Chondrocyte (in vitro differentiated cells): ENCODE measurements around the gene KLF9. TPM values are rescaled to one million over a fixed set of nuclear protein-coding genes. Genes with fewer than 3 reads are reported as not detected.

ENCODE experiments used
- DNase-seq: peaks from one replicate; pipeline ENCODE4 v3.0.0; 2021; ENCODE audit warnings: mixed read lengths, low spot score
- H3K27ac Mint-ChIP-seq: one replicate; pipeline ENCODE4 v1.8.0; 2021; ENCODE audit warnings: mild to moderate bottlenecking, moderate library complexity, mixed read lengths; ENCODE audit not compliant: unreplicated experiment
- H3K27me3 Mint-ChIP-seq: 2 replicates; pipeline ENCODE4 v1.8.0; 2021; ENCODE audit warnings: low read depth, mixed read lengths
- H3K36me3 Mint-ChIP-seq: 2 replicates; pipeline ENCODE4 v1.8.0; 2021; ENCODE audit warnings: low read depth, mixed read lengths
- H3K4me1 Mint-ChIP-seq: 2 replicates; pipeline ENCODE4 v1.8.0; 2021; ENCODE audit warnings: low read depth, mild to moderate bottlenecking, mixed read lengths
- H3K4me3 Mint-ChIP-seq: one replicate; pipeline ENCODE4 v1.8.0; 2021; ENCODE audit warnings: mild to moderate bottlenecking, moderate library complexity, mixed read lengths; ENCODE audit not compliant: unreplicated experiment
- H3K9me3 Mint-ChIP-seq: 2 replicates; pipeline ENCODE4 v1.8.0; 2021; ENCODE audit warnings: low read depth, mixed read lengths
- total RNA-seq: library from RNA; stranded (reverse); gene quantifications from 3 replicates; pipeline ENCODE4 v1.2.1, GENCODE V29; 2021
- TF ChIP-seq, protein P1 (sequence below): fragments of 200-600 bp; sonication (generic); IDR thresholded peaks from 2 replicates; pipeline ENCODE4 v1.5.0; 2021; ENCODE audit warnings: antibody characterized with exemption, mild to moderate bottlenecking, moderate library complexity

The KLF9 gene
- total RNA-seq, 1 donor from 2014 or later: 31.0 TPM

DNA sequence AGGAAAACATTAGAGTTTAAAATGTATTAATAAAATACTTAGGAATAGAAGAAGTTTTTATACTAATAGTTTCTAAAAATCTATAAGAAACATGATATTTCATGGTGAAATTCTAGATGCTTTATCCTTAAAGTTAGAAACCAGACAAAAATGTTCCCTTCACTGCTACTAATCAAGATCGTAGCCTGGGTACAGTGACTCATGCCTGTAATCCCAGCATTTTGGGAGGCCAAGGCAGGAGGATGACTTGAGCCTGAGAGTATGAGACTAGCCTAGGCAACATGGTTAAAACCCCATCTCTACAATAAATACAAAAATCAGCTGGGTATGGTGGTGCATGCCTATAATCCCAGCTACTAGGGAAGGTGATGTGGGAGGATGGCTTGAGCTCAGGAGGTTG is 30.4 kb upstream of the KLF9 start:
- peaks cover 5% of the 10 kb centered on the region for H3K9me3 Mint-ChIP-seq
- H3K27me3 Mint-ChIP-seq: peaks cover 2% of the 10 kb centered on the region
- H3K4me3 Mint-ChIP-seq: no peak overlapping the region
- no peak overlapping the region for H3K27ac Mint-ChIP-seq
- no peak for DNase-seq
- H3K4me1 Mint-ChIP-seq: peaks cover 14% of the 10 kb centered on the region
- H3K36me3 Mint-ChIP-seq: no peaks in the 10 kb centered on the region
- TF ChIP-seq, protein P1, sequence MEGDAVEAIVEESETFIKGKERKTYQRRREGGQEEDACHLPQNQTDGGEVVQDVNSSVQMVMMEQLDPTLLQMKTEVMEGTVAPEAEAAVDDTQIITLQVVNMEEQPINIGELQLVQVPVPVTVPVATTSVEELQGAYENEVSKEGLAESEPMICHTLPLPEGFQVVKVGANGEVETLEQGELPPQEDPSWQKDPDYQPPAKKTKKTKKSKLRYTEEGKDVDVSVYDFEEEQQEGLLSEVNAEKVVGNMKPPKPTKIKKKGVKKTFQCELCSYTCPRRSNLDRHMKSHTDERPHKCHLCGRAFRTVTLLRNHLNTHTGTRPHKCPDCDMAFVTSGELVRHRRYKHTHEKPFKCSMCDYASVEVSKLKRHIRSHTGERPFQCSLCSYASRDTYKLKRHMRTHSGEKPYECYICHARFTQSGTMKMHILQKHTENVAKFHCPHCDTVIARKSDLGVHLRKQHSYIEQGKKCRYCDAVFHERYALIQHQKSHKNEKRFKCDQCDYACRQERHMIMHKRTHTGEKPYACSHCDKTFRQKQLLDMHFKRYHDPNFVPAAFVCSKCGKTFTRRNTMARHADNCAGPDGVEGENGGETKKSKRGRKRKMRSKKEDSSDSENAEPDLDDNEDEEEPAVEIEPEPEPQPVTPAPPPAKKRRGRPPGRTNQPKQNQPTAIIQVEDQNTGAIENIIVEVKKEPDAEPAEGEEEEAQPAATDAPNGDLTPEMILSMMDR: no peak

DNA sequence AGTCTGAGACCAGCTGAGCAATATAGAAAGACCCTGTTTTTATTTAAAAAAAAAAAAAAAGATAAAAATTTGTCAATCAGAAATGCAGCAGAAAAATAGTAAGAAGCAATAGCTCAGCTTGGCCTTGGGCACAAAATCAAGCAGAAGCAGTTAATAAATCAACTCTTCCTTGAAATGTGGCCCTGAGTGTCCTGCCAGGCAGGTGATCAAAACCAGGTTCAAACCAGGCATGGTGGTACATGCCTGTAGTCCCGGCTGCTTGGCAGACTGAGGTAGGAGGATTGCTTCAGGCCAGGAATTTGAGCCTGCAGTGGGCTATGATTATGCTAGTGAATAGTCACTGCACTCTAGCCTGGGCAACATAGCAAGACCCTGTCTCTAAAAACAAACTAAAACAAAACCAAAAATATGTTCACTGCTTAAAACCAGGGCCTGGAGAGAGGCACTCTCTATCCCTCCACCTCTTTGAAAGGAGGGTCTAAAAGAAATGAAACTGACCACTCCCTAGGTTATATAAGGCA is 27.9 kb upstream of the KLF9 start:
- DNase-seq: no peak
- no peak overlapping the region for H3K4me3 Mint-ChIP-seq
- H3K36me3 Mint-ChIP-seq: no peaks in the 10 kb centered on the region
- H3K4me1 Mint-ChIP-seq: peaks cover 34% of the 10 kb centered on the region
- TF ChIP-seq, protein P1: no peak
- H3K27me3 Mint-ChIP-seq: no peaks in the 10 kb centered on the region
- H3K9me3 Mint-ChIP-seq: no peaks in the 10 kb centered on the region
- no peak overlapping the region for H3K27ac Mint-ChIP-seq

- Mint-ChIP-seq H3K4me1 (peaks cover 40% of the 10 kb centered on the region), H3K27me3 (no peaks in the 10 kb centered on the region), H3K4me3 (no peak overlapping the region), H3K9me3 (no peaks in the 10 kb centered on the region), H3K27ac (no peak overlapping the region), H3K36me3 (no peaks in the 10 kb centered on the region)
- DNase-seq: no peak
- TF ChIP-seq, protein P1: no peak
These were observed 27.2 kb upstream of the KLF9 start for GRCh38 chr9:70441622-70442021.

DNA sequence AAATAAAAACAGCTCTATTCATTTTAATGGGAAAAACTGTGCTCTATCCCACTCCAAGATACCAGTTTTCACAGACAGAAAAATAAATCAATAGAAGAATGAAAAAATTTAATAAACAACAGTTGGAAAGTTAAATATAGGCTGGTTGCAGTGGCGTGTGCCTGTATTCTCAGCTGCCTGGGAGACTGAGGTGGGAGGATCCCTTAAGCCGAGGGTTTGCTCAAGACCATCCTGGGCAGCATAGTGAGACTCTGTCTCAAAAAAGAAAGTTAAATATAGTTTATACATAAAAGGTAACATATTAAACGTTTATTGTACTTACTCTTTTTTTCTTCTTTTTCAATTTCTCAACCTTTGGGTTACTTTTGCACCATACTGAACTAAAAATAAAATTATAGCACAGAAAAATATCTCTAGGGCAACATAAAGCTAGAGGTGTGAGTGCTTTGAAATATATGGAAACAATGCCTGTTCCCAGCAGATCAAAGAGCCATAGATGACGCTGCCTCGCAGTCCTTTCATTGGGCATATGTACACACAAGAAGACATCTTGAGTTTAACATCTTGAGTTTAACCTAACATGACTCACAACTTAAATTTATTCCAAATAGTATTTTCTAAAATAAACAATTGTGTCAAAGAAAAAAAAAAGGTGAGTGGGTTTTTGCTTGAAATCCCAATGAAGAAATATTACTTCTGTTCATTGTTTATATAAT is 25.7 kb upstream of the KLF9 start:
- H3K36me3 Mint-ChIP-seq: no peaks in the 10 kb centered on the region
- no peak overlapping the region for H3K4me3 Mint-ChIP-seq
- no peak for DNase-seq
- peaks cover 52% of the 10 kb centered on the region for H3K4me1 Mint-ChIP-seq
- H3K27ac Mint-ChIP-seq: peak overlapping the region; percentile 53
- no peaks in the 10 kb centered on the region for H3K9me3 Mint-ChIP-seq
- H3K27me3 Mint-ChIP-seq: no peaks in the 10 kb centered on the region
- TF ChIP-seq, protein P1: no peak

DNA sequence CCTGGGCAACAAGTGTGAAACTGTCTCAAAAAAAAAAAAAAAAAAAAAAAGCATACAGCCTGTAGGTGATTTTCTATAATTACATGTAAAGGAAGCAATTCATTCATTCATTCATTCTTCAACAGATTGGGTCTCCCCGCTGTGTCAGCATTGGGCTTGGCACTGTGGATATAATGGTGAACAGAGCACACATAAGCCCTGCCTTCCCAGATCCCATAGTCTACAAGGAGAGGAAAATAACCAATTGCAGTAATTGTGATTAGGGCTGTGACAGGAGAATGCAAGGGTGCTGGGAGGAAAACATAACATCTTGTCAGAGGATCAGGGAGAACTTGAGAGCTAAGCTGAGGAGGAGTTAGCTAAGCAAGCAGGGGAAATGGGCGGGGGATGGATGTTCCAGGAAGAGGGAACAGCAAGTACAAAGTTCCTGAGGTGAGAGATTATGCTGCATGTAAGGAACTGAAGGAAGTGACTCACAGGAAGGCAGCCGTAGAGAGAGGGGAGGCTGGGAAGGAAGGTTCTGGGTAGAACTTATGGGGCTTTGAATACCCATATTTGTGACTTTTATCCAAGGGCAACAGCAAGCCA is 24.0 kb upstream of the KLF9 start:
- Mint-ChIP-seq H3K36me3 (no peaks in the 10 kb centered on the region), H3K4me1 (peaks cover 59% of the 10 kb centered on the region), H3K27me3 (no peaks in the 10 kb centered on the region), H3K4me3 (no peak overlapping the region), H3K9me3 (no peaks in the 10 kb centered on the region), H3K27ac (peak overlapping the region; percentile 80)
- TF ChIP-seq, protein P1: no peak
- no peak for DNase-seq
